HepG2 (cell line): ENCODE data around the gene HABP2.

Source experiments
- ATF7 ChIP-seq, 2 experiments: fragments of 450-650 bp in 1 of 2; sonication (generic) in 1 of 2; formaldehyde crosslinking in 1 of 2; IDR thresholded peaks; 2 replicates each; pipeline versions ENCODE4 v1.4.0 to v1.6.1; 2016 to 2020; ENCODE audit warnings: antibody characterized with exemption in 1 of 2, mild to moderate bottlenecking in 1 of 2, missing genetic modification reagents in 1 of 2
- FOXK1 ChIP-seq: sonication (generic); formaldehyde crosslinking; IDR thresholded peaks from 2 replicates; pipeline ENCODE4 v1.4.0; 2020; ENCODE audit warnings: low read depth, missing genetic modification reagents, borderline replicate concordance
- FOXP1 ChIP-seq, 2 experiments: fragments of 450-650 bp in 1 of 2; IDR thresholded peaks; 2 replicates each; pipeline ENCODE4 v1.6.1; 2017 to 2018; ENCODE audit warnings: antibody characterized with exemption in 1 of 2
- HIC2 ChIP-seq: sonication (generic); formaldehyde crosslinking; IDR thresholded peaks from 2 replicates; pipeline ENCODE4 v1.9.0; 2022; ENCODE audit warnings: low read depth, missing genetic modification reagents
- KLF9 ChIP-seq: IDR thresholded peaks from 2 replicates; pipeline ENCODE4 v1.6.1; 2016; ENCODE audit warnings: low read depth
- PRDM15 ChIP-seq: sonication (generic); formaldehyde crosslinking; IDR thresholded peaks from 2 replicates; pipeline ENCODE4 v1.4.0; 2020; ENCODE audit warnings: missing genetic modification reagents
- RERE ChIP-seq: IDR thresholded peaks from 2 replicates; pipeline ENCODE4 v1.6.1; 2016; ENCODE audit warnings: low read depth, missing genetic modification reagents, missing compliant biosample characterization
- SIN3A ChIP-seq: IDR thresholded peaks from 2 replicates; pipeline ENCODE4 v1.6.1; 2011; ENCODE audit warnings: low read depth, mild to moderate bottlenecking, control low read depth, low read length, borderline replicate concordance
- ZNF513 ChIP-seq: sonication (generic); formaldehyde crosslinking; conservative IDR thresholded peaks from 2 replicates; pipeline ENCODE4 v1.5.0; 2020; ENCODE audit warnings: missing genetic modification reagents
- ZNF792 ChIP-seq: IDR thresholded peaks from 2 replicates; pipeline ENCODE4 v1.6.1; 2016
- ZNF800 ChIP-seq: sonication (generic); formaldehyde crosslinking; IDR thresholded peaks from 2 replicates; pipeline ENCODE4 v1.4.0; 2020; ENCODE audit warnings: missing genetic modification reagents
- TF ChIP-seq, protein P1 (sequence below): sonication (generic); formaldehyde crosslinking; IDR thresholded peaks from 2 replicates; pipeline ENCODE4 v1.5.0; 2020; ENCODE audit warnings: missing genetic modification reagents
- TF ChIP-seq, protein P2 (sequence below): sonication (generic); formaldehyde crosslinking; IDR thresholded peaks from 2 replicates; pipeline ENCODE4 v1.4.0; 2020; ENCODE audit warnings: low read depth, mild to moderate bottlenecking, missing genetic modification reagents

DNA sequence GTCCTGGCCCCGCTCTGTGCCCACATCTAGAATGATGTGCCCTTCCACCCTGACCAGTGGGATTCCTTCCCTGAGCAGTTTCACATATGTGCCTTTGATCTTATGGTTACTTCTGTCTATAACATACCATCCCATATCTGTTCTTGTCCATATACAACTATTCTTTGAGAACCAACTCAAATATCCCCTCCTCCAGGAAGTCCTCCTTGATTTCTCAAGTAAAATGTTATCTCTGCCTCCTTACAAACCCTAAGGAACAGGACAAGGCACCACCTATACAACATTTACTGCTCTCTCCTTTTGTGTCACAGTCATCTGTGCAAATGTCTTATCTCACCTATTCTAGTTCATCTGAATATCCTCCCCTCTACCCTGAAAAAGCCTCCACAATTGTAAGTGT lies 28.2 kb downstream of the HABP2 start:
- TF ChIP-seq ZNF792 (CRISPR knock-in tag) (no peak), FOXP1 (IDR thresholded peaks at IDR 0.05) (no peak), FOXP1 (CRISPR knock-in tag; IDR thresholded peaks at IDR 0.05) (no peak), RERE (no peak), KLF9 (CRISPR knock-in tag) (no peak), ATF7 (IDR thresholded peaks at IDR 0.05) (no peak), ATF7 (CRISPR knock-in tag; IDR thresholded peaks at IDR 0.05) (no peak), FOXK1 (CRISPR knock-in tag) (no peak), ZNF513 (CRISPR knock-in tag) (no peak), PRDM15 (CRISPR knock-in tag) (no peak), ZNF800 (no peak), HIC2 (CRISPR knock-in tag) (no peak), SIN3A (no peak)
- TF ChIP-seq, protein P1, sequence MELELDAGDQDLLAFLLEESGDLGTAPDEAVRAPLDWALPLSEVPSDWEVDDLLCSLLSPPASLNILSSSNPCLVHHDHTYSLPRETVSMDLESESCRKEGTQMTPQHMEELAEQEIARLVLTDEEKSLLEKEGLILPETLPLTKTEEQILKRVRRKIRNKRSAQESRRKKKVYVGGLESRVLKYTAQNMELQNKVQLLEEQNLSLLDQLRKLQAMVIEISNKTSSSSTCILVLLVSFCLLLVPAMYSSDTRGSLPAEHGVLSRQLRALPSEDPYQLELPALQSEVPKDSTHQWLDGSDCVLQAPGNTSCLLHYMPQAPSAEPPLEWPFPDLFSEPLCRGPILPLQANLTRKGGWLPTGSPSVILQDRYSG, result no peak
- TF ChIP-seq, protein P2, sequence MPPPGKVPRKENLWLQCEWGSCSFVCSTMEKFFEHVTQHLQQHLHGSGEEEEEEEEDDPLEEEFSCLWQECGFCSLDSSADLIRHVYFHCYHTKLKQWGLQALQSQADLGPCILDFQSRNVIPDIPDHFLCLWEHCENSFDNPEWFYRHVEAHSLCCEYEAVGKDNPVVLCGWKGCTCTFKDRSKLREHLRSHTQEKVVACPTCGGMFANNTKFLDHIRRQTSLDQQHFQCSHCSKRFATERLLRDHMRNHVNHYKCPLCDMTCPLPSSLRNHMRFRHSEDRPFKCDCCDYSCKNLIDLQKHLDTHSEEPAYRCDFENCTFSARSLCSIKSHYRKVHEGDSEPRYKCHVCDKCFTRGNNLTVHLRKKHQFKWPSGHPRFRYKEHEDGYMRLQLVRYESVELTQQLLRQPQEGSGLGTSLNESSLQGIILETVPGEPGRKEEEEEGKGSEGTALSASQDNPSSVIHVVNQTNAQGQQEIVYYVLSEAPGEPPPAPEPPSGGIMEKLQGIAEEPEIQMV, result no peak
